Stimulated activated CD4-positive, alpha-beta T cell treated with anti-CD3 and anti-CD28 coated beads, Interleukin-4, amount 100 ng/mL, for 1 hour (primary cell): ENCODE data around the gene TNS2.

Experiments
- DNase-seq: peaks from one replicate; pipeline ENCODE4 v3.0.0-alpha.2; 2020

Gene TNS2

DNA sequence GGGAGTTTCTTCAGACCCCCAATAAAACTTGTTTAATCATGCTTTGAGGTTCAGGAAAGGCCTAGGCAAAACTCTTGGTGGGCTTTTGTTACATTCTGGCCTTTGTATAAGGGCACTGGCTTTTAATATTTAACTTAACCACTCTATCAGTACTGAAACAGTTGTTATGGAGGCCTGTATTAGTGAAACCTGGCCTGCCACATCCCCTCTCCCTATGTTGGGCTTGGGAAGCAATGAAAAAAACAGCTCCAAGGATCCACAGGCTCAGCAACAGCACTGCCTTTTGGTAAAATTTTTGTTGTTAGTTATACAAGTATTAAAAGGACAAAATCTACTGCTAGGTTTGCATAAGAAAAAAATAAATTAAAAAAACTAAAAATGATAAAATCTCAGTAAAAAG lies 64.1 kb downstream of the TNS2 start:
- no peak for DNase-seq
